Bronchial epithelial cell (primary cell): ENCODE results near the gene ZIC1. TPM values are rescaled to one million over a fixed set of nuclear protein-coding genes. Genes with fewer than 3 reads are reported as not detected.

Experiments used
- DNase-seq: peaks from one replicate; pipeline ENCODE4 v3.0.0-alpha.2; 2010; ENCODE audit warnings: low read depth
- FAIRE-seq: peaks from 2 replicates; lab custom pipeline; 2011; peaks lifted over from hg19 to GRCh38; lab: Jason Lieb, UNC
- H3K27me3 ChIP-seq: 2 replicates; pipeline ENCODE4 v1.5.1; 2011; ENCODE audit warnings: low read length; ENCODE audit not compliant: control insufficient read depth, insufficient read depth
- H3K36me3 ChIP-seq: 2 replicates; pipeline ENCODE4 v1.5.1; 2011; ENCODE audit warnings: low read length; ENCODE audit not compliant: control insufficient read depth, insufficient read depth
- H3K4me3 ChIP-seq: 2 replicates; pipeline ENCODE4 v1.5.1; 2011; ENCODE audit warnings: mild to moderate bottlenecking, low read depth, low read length, control low read depth
- total RNA-seq: library from RNA; depleted of rRNA; stranded (reverse); fragments of >200 nt; gene quantifications from 2 replicates; pipeline ENCODE4 v1.2.1, GENCODE V29; 2014
- TF ChIP-seq, protein P1 (sequence below): IDR thresholded peaks from 2 replicates; pipeline ENCODE4 v1.5.1; 2011; ENCODE audit warnings: mild to moderate bottlenecking, moderate library complexity, low read length, control low read depth, inconsistent platforms; ENCODE audit not compliant: insufficient read depth, severe bottlenecking

Gene ZIC1
- total RNA-seq, 1 donor from 2014 or later: not detected

DNA sequence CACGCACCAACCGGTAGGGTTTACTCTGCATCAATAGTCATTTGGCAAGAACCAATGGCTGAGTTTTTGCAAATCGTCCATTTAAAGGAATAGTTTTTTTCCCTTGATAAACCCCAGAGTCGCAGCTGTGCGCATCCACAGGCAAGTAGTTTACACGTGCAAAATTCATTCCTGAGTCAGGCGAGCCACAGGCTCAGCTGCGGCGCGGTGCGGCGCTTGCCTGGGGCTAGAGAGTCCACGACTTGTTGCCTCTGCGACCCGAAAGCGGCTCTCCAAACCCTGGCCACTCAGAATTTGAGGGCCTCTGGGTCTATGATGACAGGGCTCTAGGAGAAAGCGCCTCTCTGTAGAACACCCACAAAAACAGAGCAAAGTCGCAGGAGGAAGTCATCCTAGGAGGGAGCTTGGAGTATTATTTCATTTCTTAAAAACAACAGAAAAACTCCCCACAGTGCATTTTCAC, 39.5 kb upstream of the ZIC1 start:
- no peaks in the 10 kb centered on the region for H3K36me3 ChIP-seq
- no peak for DNase-seq
- peaks cover 24% of the 10 kb centered on the region for H3K27me3 ChIP-seq
- TF ChIP-seq, protein P1, sequence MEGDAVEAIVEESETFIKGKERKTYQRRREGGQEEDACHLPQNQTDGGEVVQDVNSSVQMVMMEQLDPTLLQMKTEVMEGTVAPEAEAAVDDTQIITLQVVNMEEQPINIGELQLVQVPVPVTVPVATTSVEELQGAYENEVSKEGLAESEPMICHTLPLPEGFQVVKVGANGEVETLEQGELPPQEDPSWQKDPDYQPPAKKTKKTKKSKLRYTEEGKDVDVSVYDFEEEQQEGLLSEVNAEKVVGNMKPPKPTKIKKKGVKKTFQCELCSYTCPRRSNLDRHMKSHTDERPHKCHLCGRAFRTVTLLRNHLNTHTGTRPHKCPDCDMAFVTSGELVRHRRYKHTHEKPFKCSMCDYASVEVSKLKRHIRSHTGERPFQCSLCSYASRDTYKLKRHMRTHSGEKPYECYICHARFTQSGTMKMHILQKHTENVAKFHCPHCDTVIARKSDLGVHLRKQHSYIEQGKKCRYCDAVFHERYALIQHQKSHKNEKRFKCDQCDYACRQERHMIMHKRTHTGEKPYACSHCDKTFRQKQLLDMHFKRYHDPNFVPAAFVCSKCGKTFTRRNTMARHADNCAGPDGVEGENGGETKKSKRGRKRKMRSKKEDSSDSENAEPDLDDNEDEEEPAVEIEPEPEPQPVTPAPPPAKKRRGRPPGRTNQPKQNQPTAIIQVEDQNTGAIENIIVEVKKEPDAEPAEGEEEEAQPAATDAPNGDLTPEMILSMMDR: no peak
- FAIRE-seq: no peak
- H3K4me3 ChIP-seq: no peak overlapping the region

DNA sequence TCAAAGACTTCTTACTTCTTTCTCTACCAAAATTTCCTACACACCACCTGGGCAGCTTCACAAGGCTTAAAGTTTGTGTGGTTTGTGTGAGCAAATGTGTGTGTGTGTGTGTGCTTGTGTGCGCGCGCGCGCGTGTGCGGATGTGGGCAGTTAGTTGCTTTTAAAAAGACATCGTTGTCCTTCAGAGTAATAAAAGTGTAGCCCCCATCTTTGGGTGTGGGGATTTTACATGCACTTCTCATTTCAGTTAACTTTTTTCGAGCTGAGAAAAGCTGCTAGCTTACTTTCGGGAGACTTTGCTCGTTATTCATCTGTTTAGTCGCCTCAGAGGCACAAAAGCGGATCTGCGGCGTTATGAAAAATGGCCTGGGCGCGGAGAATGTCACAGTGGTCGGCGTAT, 38.8 kb upstream of the ZIC1 start:
- no peaks in the 10 kb centered on the region for H3K36me3 ChIP-seq
- no peak for DNase-seq
- no peak overlapping the region for H3K4me3 ChIP-seq
- no peak for FAIRE-seq
- H3K27me3 ChIP-seq: peaks cover 24% of the 10 kb centered on the region
- TF ChIP-seq, protein P1: no peak

DNA sequence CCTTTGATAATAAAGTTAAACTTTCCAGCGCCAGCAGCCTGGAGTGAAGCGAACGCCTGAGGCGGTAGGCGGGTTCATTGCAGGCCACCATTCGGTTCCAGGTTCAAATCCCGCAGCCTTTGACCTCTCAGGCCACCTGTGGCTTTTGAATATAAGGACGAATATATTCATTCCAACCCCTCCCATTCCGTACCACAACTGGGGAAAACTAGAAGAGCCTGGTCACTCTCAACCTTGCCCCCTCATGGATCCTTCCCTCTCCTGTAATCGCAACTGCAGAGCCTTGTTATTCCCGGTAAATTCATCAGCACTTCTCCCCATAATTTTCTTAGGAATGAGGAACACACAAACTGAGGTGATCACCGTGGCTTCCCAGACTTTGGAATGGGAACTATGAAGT, 38.0 kb upstream of the ZIC1 start:
- FAIRE-seq (no peak), DNase-seq (no peak)
- H3K27me3 ChIP-seq: peaks cover 24% of the 10 kb centered on the region
- H3K4me3 ChIP-seq: no peak overlapping the region
- TF ChIP-seq, protein P1: no peak
- H3K36me3 ChIP-seq: no peaks in the 10 kb centered on the region

DNA sequence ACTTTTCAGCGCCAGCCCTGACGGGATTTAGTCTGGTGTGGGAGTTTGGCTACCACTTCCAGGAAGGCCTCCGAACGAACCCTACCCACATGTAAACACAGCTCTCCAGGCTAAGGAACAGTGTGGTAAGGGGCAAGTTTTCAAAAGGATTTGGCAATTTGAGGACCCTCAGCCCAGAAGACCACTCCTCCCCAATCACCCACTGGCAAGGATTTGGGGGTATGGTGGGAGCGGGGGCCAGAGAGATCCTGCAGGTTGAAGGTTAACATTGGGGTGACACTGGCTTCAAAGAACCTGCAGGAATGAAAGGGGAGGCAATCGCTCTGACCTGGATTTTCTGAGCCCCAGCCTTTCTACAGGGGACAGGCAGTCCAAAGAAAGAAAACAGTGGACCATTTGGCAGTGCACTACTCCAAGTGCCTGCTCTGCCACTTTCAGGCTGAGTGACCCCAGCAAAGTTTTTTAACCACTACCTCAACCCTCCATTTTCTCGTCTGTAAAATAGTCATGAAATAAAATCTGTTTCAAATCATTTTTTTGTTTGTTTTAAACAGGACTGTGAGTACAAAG, 37.3 kb upstream of the ZIC1 start:
- no peak for FAIRE-seq
- Histone ChIP-seq H3K27me3 (peaks cover 24% of the 10 kb centered on the region), H3K36me3 (no peaks in the 10 kb centered on the region), H3K4me3 (no peak overlapping the region)
- no peak for DNase-seq
- TF ChIP-seq, protein P1: no peak

DNA sequence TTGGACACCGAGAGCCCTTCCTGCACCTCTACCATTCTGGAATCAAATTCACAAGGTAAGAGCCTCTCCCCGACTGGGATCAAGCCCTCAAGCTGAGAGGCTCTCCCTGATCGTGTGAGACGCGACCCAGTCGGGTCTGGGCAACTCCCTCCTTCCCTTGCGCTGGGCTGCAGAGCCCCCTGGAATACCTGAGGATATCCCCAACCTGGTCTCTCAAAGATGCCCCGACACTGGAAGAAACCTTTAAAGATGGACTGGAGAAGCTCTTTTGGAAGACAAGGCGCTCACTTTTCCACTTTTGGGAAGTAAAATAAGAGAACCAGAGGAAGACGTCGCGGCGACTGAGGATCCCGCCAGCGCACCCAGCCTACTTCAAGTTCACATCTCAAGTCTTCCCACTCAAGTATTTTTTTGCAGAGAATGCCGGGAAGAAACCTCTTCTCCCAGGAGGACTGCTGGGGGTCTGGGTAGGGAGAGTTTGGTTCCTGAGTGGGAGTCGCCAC, 36.6 kb upstream of the ZIC1 start:
- DNase-seq: no peak
- FAIRE-seq: no peak
- no peak overlapping the region for H3K4me3 ChIP-seq
- TF ChIP-seq, protein P1: no peak
- no peaks in the 10 kb centered on the region for H3K36me3 ChIP-seq
- H3K27me3 ChIP-seq: peaks cover 28% of the 10 kb centered on the region

DNA sequence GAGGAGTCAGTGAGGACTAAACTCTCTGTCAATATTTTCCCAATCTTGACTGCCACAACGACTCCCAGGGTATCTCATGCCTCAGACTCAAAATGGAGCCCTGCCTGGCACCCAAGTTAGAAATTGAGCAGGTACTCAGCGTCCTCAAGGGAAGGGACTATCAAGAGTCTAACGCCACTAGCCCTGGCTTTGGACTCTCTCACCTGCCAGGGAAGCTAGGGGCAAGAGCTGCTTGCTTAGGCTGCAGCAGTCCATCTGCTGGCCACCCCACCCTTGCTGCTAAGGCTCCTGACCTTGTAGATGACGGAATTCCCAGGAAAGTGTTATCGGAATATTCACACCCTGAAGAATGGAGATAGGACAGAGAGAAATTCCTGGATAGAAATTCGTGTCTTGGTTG, 35.9 kb upstream of the ZIC1 start:
- H3K36me3 ChIP-seq: no peaks in the 10 kb centered on the region
- no peak for FAIRE-seq
- peaks cover 29% of the 10 kb centered on the region for H3K27me3 ChIP-seq
- TF ChIP-seq, protein P1: no peak
- no peak for DNase-seq
- H3K4me3 ChIP-seq: no peak overlapping the region
